GM21390 (cell line): ENCODE results near the gene PRLHR.
"Not testable (repeated sequence)": the region's sequence is repeated elsewhere in the genome, so short reads cannot be mapped to it uniquely, and the experiment has no call there.

Experiments used
- ATAC-seq: cut with Tn5 transposase; IDR thresholded peaks from one replicate; pipeline ENCODE4 v1.9.1; 2021; ENCODE audit not compliant: unreplicated experiment

The PRLHR gene

GRCh38 chr10:118595598-118596425 lies at the start of gene PRLHR:
Gene PRLHR, minus strand, starts transcription at chr10:118595648. Its CDS starts 404 bp downstream, at chr10:118595244.
- no peak for ATAC-seq

DNA sequence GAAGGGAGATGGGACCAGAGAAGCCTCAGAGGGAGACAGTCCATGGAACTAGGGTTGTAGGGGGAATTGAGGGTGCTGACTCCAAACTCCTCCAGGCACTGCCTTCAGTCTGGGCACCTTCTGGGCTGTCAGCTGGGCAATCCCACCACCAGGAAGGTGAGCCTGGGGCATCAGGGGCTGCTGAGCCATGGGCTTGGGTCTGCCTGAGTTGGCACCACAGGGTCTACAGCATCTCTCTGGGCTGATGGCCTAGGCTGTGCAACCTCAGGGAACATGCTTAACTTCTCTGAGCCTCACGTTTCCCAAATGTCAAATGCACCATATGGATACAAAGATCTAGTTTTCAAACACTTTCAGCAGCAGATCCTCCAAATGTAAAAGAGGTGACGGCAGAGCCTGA lies 46.8 kb upstream of the PRLHR start:
- no peak for ATAC-seq

- ATAC-seq = no peak
Observed at GRCh38 chr10:118638680-118639079, 43.2 kb upstream of the PRLHR start.

- ATAC-seq = no peak
Observed at GRCh38 chr10:118635674-118636402, 40.4 kb upstream of the PRLHR start.

DNA sequence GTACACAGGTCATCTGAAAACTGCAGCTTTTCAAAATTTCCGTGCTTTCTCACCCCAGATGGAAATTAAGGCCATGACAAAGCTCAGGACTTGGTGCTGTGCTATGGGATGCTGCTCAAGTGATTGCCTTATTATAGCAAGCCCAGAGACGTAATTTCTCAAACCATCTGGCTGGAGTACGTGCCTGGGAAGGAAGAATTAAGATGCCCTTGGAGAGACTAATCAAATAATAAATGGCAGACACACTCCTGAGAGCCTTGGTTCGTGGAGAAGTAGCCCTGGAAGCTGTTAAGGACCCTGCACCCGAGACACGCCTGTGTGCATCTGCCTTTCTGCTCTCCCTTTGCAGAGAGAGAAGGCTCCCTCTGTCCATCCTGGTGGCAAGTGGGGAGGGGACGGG lies 38.3 kb upstream of the PRLHR start:
- no peak for ATAC-seq

DNA sequence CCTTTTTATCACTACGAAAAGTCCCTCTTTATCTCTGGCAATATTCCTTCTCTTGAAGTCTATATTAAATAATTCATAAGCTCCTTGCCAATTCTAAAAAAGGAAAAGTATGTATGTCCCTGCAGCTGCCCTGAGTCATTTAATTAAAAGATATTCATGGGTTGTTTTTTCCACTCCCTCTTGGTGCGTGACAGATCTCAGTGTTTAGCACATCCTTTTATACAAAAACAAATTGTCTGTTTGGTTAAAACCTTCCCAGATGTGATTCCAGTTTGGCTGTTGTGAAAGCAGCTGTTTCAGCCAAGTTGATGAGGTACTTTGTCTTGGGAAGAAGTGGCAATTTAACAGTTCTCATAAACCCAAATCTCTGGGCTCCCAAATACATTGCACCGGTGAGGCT lies 33.8 kb upstream of the PRLHR start:
- ATAC-seq = no peak

GRCh38 chr10:118628397-118628796 lies 32.9 kb upstream of the PRLHR start:
- no peak for ATAC-seq

DNA sequence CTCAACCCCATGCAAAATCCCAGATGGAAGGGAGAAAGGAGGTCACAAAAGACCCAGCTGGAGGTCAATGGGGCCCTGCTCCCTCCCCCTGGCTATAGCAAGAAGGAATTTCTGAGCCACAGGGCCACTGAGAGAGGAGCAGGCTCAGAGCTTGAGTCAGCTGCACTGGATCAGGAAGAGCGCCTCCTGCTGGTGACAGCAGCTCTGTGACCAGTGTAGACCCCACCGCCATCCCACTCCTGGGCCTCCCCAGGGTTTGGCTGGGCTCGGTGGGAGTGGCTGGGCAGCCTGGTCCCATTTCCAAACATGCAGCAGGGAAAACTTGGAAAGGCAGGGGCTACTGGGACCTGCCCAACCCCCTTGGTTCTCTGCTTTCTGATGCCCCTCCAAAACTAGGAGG lies 31.5 kb upstream of the PRLHR start:
- no peak for ATAC-seq

- no peak for ATAC-seq
Observed at GRCh38 chr10:118625504-118625903, 30.1 kb upstream of the PRLHR start.

- ATAC-seq = no peak
Observed at GRCh38 chr10:118624747-118625146, 29.3 kb upstream of the PRLHR start.

- no peak for ATAC-seq
Observed at GRCh38 chr10:118621304-118621942, 26.0 kb upstream of the PRLHR start.

GRCh38 chr10:118613863-118614262 lies 18.4 kb upstream of the PRLHR start:
- not testable (repeated sequence) for ATAC-seq

- ATAC-seq = no peak
Observed at GRCh38 chr10:118610577-118610976, 15.1 kb upstream of the PRLHR start.

DNA sequence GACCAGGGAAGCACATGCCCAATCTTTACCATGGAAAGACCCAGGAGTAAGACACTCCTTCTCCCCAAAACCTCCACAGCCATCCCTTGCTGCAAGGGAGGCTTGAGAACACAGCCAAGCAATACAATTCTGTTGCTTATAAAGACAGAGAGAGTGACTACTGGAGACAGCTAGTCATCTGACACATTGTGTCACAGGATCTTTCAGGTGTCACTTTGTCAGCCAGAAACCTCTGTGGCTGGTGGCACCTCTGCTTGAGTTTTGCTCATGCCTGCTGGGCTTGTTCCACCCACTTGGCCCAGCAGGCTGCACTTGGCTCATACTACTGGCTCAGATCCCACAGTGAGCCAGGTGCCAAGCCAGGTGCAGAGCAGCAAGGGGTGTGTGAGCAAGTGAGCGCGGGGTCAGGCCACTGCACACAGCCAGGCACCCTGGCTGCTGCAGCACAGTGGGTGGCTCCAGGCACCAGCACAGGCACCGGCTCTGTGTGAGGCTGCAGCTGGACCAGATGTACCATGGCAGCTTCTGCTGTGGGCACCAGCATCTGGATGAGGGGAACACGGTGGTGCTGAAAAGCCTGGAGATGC lies 12.4 kb upstream of the PRLHR start:
- ATAC-seq = no peak

- no peak for ATAC-seq
Observed at GRCh38 chr10:118605694-118606093, 10.2 kb upstream of the PRLHR start.

GRCh38 chr10:118596426-118597124 lies 1.1 kb upstream of the PRLHR start:
- no peak for ATAC-seq

DNA sequence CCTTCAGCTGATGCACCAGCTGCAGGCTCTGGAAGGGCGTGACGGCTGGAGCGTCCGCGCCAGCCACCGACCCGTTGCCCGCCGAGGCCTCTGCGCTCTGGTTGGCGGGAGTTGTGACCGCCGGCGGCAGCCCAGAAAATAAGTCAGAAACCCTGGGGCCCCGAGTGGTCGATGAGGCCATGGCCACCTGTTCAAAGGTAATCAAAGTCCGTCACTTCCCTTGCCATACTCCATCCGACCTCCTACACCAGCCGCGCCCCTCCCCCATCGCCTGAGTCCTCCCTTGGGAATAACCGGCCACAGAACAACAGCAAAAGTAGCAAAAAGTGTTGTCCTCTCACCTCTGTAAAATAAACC lies 406 bp downstream of the PRLHR start:
- no peak for ATAC-seq

DNA sequence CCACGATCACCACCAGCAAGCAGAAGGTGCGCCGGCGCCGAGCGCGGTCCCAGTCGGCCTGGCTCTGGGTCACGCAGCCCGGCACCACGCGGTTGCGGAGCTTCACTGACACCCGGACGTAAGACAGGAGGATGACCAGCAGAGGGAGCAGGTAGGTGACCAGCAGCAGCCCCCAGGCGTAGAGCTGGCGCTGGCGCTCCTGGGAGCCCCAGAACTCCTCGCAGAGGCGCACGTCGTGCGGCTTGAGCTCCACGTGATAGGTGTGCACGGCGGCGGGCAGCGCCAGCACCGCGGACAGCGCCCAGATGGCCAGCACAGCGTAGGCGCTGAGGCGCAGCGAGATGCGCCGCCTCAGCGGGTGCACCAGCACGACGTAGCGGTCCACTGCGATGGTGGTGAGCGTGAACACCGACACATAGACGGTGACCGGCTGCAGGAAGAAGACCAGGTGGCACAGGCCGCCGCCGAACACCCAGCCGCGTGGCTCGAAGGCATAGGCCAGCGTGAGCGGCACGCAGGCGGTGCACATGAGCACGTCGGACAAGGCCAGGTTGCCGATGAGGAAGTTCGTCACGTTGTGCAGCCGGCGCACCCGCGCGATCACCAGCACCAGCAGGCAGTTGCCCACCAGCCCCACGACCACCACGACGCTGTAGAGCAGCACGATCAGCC lies 920 bp downstream of the PRLHR start:
- no peak for ATAC-seq

DNA sequence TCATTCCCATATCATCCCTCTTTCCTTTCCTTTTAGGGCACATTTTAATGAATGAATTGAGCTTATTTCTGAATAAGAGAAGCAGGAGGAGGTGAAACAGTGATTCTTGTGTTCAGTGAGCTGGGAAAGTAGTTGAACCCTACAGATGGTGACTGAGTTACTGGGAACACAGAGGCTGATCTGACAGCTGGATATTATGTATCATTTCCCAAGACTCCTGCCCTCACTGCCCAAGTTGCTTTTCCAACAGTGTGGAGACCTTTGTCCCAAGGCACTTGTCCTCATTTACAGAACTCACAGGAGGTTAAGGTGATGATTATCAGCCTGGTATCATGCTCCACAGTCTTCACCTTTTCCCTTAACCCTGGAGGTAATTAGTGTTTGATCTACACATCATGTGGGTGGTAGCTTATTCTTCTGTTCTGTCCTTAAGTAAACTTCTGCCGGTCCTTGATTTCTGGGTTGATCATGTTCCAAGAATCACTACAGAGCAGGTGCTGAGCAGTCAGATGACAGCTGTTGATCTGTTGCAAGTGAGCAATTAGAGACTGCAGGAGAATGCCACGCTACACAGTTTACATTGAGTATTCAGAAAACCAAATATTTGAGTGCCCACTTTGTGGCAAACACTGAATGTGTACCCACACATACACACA lies 2.6 kb downstream of the PRLHR start:
- no peak for ATAC-seq

DNA sequence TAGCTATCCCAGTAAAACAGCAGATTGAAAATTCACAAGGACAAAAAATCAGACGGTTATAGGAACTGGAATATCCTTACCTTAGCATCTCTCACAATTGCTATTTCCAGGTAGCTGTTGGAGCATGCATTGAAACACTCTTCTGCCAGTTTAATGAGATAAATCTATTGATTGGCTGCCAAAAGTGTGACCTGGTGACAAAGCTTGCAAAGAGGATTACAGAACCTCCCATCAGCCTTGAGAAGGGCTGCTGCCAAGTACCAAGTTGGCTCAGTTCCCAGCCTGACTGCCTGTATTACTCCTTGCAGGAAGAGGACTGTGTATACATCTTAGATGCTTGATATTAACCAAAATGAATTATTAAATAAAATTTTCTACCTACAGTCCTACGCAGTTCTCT lies 5.1 kb downstream of the PRLHR start:
- ATAC-seq = no peak
